Gastrocnemius medialis (tissue), 4 donors: Measurements from ENCODE around the gene NUDT4. TPM values are rescaled to one million over a fixed set of nuclear protein-coding genes. Genes with fewer than 3 reads are reported as not detected.
A peak's percentile ranks its signal among the peaks of the same experiment; 100 is the strongest.

Source experiments
- ATAC-seq, 2 donors: fragments of 150-250 bp; one replicate each; pipeline ENCODE4 v1.9.1; 2016
- DNase-seq, 2 donors: peaks; one replicate each; pipeline ENCODE4 v3.0.0-alpha.2; 2019
- H3K27ac ChIP-seq, 4 donors: fragments of 200-600 bp; sonication (generic); 1 replicate in 1 of 4; 2 replicates in 3 of 4; pipeline ENCODE4 v1.5.1; 2016 to 2018; ENCODE audit warnings: mild to moderate bottlenecking in 2 of 4, moderate library complexity in 1 of 4
- H3K27me3 ChIP-seq, 3 donors: fragments of 200-600 bp; sonication (generic) in 2 of 3; 1 replicate in 1 of 3; 2 replicates in 2 of 3; pipeline versions ENCODE4 v1.5.1 to v1.6.0; 2016 to 2019; ENCODE audit warnings: mild to moderate bottlenecking in 1 of 3, moderate library complexity in 1 of 3
- H3K36me3 ChIP-seq, 2 donors: fragments of 200-600 bp; sonication (generic) in 1 of 2; one replicate each; pipeline ENCODE4 v1.5.1; 2017 to 2018
- H3K4me1 ChIP-seq, 2 donors: fragments of 200-600 bp; sonication (generic) in 1 of 2; one replicate each; pipeline ENCODE4 v1.5.1; 2016 to 2017; ENCODE audit warnings: mild to moderate bottlenecking in 2 of 2
- H3K4me3 ChIP-seq, 4 donors: fragments of 200-600 bp; sonication (generic) in 3 of 4; 1 replicate in 1 of 4; 2 replicates in 3 of 4; pipeline ENCODE4 v1.5.1; 2016 to 2019; ENCODE audit warnings: mild to moderate bottlenecking in 2 of 4
- H3K9me3 ChIP-seq, 3 donors: fragments of 200-600 bp; sonication (generic) in 2 of 3; 1 replicate in 1 of 3; 2 replicates in 2 of 3; pipeline ENCODE4 v1.5.1; 2016 to 2019
- POLR2A ChIP-seq, 2 donors: fragments of 450-650 bp; IDR thresholded peaks; one replicate each; pipeline ENCODE4 v1.6.1; 2017; ENCODE audit warnings: antibody characterized with exemption in 2 of 2, mild to moderate bottlenecking in 2 of 2, moderate library complexity in 2 of 2
- in situ Hi-C, 4 donors: fragments of 200-750 bp; cut with MboI; loops; one replicate each; pipeline versions ENCODE4 v1.15.0 to v1.8.0; 2017; ENCODE audit warnings: low sequenced_read_pairs in 4 of 4
- intact Hi-C: fragments of 100-400 bp; cut with DNase I; formaldehyde crosslinking; loops from one replicate; pipeline ENCODE4 v1.15.1; 2023; ENCODE audit warnings: low total_unique reads
- total RNA-seq, 4 donors: library from RNA; depleted of rRNA; stranded (reverse); fragments of >200 nt; gene quantifications; one replicate each; pipeline versions ENCODE4 v1.1.0 to v1.2.3, GENCODE V29; 2016
- TF ChIP-seq, protein P1 (sequence below), 5 experiments: fragments of 450-650 bp in 3 of 5; fragments of 200-600 bp in 2 of 5; sonication (generic) in 2 of 5; IDR thresholded peaks in 4 of 5; conservative IDR thresholded peaks in 1 of 5; 1 replicate in 4 of 5; 2 replicates in 1 of 5; pipeline ENCODE4 v1.5.1; 2016 to 2019; ENCODE audit warnings: antibody characterized with exemption in 5 of 5, mild to moderate bottlenecking in 3 of 5, moderate library complexity in 3 of 5

Gene NUDT4
- total RNA-seq, 4 donors from 2014 or later: 26.8 to 299 (median 51.1) TPM

- DNase-seq (no peak), ATAC-seq (no peak)
- Histone ChIP-seq H3K27me3 (no peaks in the 10 kb centered on the region), H3K4me1 (peaks cover 2 to 13% of the 10 kb centered on the region in 2 donors), H3K27ac (no peak overlapping the region), H3K4me3 (no peak overlapping the region), H3K36me3 (no peaks in the 10 kb centered on the region), H3K9me3 (no peaks in the 10 kb centered on the region)
- intact Hi-C loops (no loop called here), in situ Hi-C loops (no loop called here)
- TF ChIP-seq POLR2A (IDR thresholded peaks at IDR 0.05): no peak
- TF ChIP-seq, protein P1, sequence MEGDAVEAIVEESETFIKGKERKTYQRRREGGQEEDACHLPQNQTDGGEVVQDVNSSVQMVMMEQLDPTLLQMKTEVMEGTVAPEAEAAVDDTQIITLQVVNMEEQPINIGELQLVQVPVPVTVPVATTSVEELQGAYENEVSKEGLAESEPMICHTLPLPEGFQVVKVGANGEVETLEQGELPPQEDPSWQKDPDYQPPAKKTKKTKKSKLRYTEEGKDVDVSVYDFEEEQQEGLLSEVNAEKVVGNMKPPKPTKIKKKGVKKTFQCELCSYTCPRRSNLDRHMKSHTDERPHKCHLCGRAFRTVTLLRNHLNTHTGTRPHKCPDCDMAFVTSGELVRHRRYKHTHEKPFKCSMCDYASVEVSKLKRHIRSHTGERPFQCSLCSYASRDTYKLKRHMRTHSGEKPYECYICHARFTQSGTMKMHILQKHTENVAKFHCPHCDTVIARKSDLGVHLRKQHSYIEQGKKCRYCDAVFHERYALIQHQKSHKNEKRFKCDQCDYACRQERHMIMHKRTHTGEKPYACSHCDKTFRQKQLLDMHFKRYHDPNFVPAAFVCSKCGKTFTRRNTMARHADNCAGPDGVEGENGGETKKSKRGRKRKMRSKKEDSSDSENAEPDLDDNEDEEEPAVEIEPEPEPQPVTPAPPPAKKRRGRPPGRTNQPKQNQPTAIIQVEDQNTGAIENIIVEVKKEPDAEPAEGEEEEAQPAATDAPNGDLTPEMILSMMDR (IDR thresholded peaks at IDR 0.05 in 4 of 5, conservative IDR thresholded peaks at IDR 0.05 in 1 of 5): no peak
Observed at GRCh38 chr12:93368766-93369165, 9.0 kb upstream of the NUDT4 start.

DNA sequence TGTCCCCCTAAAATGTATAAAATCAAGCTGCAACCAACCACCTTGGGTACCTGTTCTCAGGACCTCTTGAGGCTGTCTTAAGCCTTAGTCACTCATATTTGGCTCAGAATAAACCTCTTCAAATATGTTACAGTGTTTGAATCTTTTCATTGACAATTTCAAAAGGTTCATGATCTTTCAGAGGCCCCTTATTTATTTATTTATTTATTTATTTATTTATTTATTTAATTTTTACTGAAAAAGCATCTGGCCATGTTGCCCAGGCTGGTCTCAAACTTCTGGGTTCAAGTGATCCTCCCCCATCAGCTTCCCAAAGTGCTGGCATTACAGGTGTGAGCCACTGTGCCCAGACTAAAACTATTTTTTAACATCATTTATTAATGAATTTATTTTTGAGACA, 8.2 kb upstream of the NUDT4 start:
- DNase-seq: no peak

DNA sequence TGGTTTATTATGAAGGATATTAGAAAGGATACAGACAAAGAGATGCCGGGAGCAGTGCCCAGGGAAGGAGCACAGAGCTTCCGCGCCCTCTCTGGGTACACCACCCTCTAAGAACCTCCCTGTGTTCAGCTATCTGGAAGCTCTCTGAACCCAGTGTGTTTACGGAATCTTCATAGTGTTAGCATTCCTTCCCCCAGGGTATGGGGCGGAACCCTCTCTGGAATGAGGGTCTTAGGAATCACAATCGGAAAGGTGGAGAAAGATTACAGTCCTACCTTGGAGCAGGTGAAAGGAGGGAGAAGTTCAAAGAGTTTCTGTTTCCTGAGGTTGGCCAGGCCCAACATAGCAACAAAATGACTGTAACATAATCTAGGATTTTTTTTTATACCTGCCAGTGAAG, 6.8 kb upstream of the NUDT4 start:
- intact Hi-C loops (no loop called here), in situ Hi-C loops (no loop called here)
- Histone ChIP-seq H3K4me1 (peaks cover 13 to 26% of the 10 kb centered on the region in 2 donors), H3K27ac (no peak overlapping the region), H3K27me3 (no peaks in the 10 kb centered on the region), H3K36me3 (no peaks in the 10 kb centered on the region), H3K9me3 (no peaks in the 10 kb centered on the region), H3K4me3 (no peak overlapping the region)
- DNase-seq (no peak), ATAC-seq (no peak)
- TF ChIP-seq POLR2A (IDR thresholded peaks at IDR 0.05): no peak
- TF ChIP-seq, protein P1 (IDR thresholded peaks at IDR 0.05 in 4 of 5, conservative IDR thresholded peaks at IDR 0.05 in 1 of 5): no peak

More for the DNA sequence above, 8.2 kb upstream of the NUDT4 start:
- in situ Hi-C loops: no loop called here
- Histone ChIP-seq H3K9me3 (no peaks in the 10 kb centered on the region), H3K4me3 (no peak overlapping the region), H3K36me3 (no peaks in the 10 kb centered on the region), H3K4me1 (peaks cover 8 to 21% of the 10 kb centered on the region in 2 donors), H3K27ac (no peak overlapping the region), H3K27me3 (no peaks in the 10 kb centered on the region)
- intact Hi-C loops: no loop called here
- TF ChIP-seq, protein P1 (IDR thresholded peaks at IDR 0.05 in 4 of 5, conservative IDR thresholded peaks at IDR 0.05 in 1 of 5): no peak
- TF ChIP-seq POLR2A (IDR thresholded peaks at IDR 0.05): no peak
- ATAC-seq: no peak

GRCh38 chr12:93373961-93374656, 3.6 kb upstream of the NUDT4 start:
- Histone ChIP-seq H3K4me3 (no peak overlapping the region), H3K4me1 (peaks cover 22 to 25% of the 10 kb centered on the region in 2 donors), H3K27me3 (no peaks in the 10 kb centered on the region), H3K36me3 (no peaks in the 10 kb centered on the region), H3K27ac (peak overlapping the region in 3 of 4 donors; percentile 20 to 99 (median 98)), H3K9me3 (no peaks in the 10 kb centered on the region)
- ATAC-seq (no peak), DNase-seq (no peak)
- TF ChIP-seq, protein P1 (IDR thresholded peaks at IDR 0.05 in 4 of 5, conservative IDR thresholded peaks at IDR 0.05 in 1 of 5): no peak
- TF ChIP-seq POLR2A (IDR thresholded peaks at IDR 0.05): no peak
- intact Hi-C loops (no loop called here), in situ Hi-C loops (no loop called here)
